HG02884 (cell line): Measurements from ENCODE around the gene SAGE1.
"Not testable (repeated sequence)": the region's sequence is repeated elsewhere in the genome, so short reads cannot be mapped to it uniquely, and the experiment has no call there.

ENCODE experiments used
- ATAC-seq: cut with Tn5 transposase; IDR thresholded peaks from one replicate; pipeline ENCODE4 v1.9.1; 2021; ENCODE audit warnings: mild to moderate bottlenecking, moderate library complexity; ENCODE audit not compliant: unreplicated experiment

The SAGE1 gene, protein sequence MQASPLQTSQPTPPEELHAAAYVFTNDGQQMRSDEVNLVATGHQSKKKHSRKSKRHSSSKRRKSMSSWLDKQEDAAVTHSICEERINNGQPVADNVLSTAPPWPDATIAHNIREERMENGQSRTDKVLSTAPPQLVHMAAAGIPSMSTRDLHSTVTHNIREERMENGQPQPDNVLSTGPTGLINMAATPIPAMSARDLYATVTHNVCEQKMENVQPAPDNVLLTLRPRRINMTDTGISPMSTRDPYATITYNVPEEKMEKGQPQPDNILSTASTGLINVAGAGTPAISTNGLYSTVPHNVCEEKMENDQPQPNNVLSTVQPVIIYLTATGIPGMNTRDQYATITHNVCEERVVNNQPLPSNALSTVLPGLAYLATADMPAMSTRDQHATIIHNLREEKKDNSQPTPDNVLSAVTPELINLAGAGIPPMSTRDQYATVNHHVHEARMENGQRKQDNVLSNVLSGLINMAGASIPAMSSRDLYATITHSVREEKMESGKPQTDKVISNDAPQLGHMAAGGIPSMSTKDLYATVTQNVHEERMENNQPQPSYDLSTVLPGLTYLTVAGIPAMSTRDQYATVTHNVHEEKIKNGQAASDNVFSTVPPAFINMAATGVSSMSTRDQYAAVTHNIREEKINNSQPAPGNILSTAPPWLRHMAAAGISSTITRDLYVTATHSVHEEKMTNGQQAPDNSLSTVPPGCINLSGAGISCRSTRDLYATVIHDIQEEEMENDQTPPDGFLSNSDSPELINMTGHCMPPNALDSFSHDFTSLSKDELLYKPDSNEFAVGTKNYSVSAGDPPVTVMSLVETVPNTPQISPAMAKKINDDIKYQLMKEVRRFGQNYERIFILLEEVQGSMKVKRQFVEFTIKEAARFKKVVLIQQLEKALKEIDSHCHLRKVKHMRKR

DNA sequence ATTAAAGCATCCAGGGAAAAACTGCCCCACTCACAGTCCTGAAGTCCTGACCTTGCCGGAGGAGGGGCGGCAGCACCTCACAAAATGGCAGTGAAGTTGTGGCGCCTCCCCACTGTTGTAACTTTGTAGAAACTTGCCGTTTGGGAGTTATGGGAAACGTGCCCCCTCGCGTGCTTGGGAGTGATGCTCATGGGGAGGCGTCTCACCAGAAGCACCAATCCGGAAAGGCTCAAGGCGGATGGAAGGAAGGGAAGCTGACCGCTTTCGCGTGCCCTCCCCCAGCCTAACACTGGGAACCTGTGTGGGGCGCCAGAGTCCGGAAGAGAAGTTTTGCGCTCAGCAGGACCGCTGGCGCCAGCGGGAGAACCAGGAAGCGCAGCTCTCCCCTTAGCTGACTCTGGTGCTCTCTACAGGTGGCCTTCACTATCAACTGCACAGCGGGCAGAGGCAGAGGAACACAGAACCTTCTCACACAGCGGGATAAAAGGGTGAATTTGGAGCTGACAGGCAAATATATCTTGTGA, at the start of gene SAGE1, which contains the start of gene CT45A10:
Gene SAGE1 (plus strand): TSS at position 423 of the 524 bp plus-strand sequence. CDS start 2,527 bp downstream, outside the sequence.
Gene CT45A10 (minus strand): TSS at position 151 of the 524 bp plus-strand sequence. CDS start 8,100 bp downstream, outside the sequence.
- no peak for ATAC-seq

DNA sequence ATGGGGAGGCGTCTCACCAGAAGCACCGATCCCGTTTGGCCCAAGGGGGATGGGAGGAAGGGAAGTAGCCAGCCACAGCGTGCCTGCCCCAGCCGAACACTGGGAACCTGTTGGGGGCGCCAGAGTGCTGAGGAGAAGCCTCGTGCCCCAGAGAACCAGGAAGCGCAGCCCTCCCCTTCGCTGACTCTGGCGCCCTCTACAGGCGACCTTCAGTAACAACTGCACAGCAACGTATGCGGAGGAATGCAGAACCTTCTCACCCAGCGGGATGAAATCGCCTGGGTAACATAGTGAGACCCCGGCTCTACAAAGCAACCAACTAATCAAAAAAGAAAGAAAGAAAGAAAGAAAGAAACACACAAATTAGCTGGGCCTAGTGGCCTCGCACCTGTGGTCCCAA, 39.1 kb upstream of the SAGE1 start, which contains the start of gene CT45A8:
Gene CT45A8 (minus strand): TSS at position 101 of the 400 bp plus-strand sequence. CDS start 3,755 bp downstream, outside the sequence.
- ATAC-seq = not testable (repeated sequence)

DNA sequence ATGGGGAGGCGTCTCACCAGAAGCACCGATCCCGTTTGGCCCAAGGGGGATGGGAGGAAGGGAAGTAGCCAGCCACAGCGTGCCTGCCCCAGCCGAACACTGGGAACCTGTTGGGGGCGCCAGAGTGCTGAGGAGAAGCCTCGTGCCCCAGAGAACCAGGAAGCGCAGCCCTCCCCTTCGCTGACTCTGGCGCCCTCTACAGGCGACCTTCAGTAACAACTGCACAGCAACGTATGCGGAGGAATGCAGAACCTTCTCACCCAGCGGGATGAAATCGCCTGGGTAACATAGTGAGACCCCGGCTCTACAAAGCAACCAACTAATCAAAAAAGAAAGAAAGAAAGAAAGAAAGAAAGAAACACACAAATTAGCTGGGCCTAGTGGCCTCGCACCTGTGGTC, 21.8 kb upstream of the SAGE1 start, which contains the start of gene CT45A9:
Gene CT45A9 (minus strand): TSS at position 101 of the 400 bp plus-strand sequence. CDS start 3,751 bp downstream, outside the sequence.
- ATAC-seq = not testable (repeated sequence)

DNA sequence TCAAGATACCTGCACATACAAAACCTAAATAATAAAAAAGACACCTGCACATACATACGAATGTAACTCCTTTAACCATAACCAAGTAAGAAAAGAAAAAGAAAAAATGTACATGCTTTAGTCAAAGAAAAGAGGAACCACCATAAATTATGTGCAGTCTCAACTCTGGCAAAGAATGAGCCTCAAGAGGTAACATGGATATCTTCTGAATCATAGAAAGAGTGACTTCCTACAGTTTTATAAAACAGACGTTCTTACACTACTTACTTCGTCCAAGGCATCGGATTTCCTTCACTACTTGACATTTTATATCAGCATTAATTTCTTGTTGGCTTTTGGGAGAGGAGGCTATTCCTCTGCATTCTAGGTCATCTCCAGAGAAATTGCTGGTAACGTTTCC, 10.8 kb upstream of the SAGE1 start:
- ATAC-seq = not testable (repeated sequence)

DNA sequence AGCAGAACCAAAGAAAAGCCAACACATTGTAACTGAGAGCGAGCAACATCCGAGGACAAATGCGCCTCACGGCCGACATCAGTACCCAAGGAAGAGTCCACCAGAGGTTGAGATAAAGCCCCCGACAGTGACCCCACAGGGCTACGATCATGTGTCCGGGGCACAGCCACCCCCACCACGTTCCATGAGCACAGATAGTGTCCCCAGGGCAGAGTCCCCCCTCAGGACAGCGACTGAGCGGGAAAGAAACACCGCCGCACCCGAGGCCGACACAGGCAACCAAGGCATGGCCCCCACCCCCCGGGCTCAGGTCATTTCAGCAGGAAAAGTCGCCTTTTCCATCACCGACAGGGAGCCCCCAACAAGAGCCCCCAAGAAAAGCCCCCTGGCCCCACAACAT, 5.3 kb upstream of the SAGE1 start:
- not testable (repeated sequence) for ATAC-seq

DNA sequence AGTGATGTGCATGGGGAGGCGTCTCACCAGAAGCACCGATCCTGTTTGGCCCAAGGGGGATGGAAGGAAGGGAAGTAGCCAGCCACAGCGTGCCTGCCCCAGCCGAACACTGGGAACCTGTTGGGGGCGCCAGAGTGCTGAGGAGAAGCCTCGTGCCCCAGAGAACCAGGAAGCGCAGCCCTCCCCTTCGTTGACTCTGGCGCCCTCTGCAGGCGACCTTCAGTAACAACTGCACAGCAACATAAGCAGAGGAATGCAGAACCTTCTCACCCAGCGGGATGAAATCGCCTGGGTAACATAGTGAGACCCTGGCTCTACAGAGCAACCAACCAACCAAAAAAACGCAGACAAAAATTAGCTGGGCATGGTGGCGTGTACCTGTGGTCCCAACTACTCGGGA, 4.5 kb upstream of the SAGE1 start:
- ATAC-seq = not testable (repeated sequence)

DNA sequence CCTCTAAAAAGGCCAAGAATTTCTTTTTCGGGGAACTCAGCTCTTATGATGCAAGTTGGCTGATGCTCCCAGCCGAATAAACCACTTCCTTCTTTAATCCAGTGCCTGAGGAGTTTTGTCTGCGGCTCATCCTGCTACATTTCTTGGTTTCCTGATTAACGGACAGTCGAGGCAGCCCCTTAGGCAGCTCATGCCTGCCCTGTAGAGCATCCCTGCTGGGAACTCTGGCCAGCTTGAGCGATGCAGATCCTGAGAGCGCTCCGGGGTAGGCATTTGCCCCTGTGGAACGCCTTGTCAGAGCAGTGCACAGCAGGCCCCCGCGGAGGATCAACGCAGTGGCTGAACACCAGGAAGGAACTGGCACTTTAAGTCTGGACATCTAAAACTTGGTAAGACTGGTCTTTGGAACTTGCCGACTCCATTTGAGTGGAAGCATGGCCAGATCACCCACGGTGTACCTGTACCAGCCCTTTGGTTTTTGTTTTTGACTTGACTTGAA, 3.4 kb upstream of the SAGE1 start:
- ATAC-seq = no peak

DNA sequence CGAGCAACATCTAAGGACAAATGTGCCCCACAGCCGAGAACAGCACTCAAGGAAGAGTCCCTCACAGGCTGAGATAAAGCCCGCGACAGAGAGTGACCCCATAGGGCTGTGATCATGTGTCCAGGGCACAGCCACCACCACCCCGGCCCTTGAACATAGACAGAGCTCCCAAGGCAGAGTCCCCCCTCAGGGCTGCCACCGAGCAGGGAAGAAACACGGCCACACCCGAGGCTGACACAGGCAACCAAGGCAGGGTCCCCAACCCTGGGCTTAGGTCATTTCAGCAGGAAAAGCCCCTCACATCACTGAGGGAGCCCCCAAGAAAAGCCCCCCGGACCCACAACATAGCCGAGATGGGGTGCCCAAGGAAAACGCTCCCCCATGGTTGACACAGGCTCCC, 735 bp upstream of the SAGE1 start:
- ATAC-seq = no peak

DNA sequence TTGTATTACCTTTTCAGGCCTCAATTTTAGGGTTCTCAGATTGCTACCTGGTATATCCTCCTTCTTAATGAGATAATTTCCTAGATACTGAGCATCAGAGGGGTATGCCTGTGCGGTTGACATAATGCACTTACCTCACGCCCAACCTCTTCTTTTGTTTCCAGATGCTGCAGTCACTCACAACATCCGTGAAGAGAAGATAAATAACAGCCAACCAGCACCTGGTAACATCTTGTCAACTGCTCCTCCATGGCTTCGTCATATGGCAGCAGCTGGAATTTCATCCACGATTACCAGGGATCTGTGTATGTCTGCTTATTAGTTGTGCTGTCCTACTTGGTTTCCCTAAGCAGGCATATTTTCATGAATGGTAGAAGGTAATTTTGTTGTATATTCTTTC, 16.7 kb downstream of the SAGE1 start:
- ATAC-seq = no peak

DNA sequence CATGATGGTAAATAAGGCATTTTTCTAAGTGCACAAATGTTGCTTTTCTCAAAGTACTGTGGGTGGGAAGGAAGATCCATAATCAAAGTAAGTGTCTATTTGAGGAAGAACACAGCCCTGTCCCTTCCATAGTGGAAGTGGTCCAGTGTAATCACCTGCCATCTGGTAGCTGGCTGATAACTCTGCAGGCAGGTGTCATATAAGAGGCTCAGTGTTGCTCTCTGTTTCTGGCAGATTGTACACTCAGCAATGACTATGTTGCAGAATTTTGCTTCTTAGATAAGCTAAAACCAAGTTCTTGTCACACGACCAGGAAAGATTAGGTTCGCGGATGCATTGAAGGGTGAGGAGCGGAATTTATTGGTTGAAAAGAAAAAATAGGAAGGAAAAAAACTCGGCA, 20.9 kb downstream of the SAGE1 start:
- no peak for ATAC-seq

DNA sequence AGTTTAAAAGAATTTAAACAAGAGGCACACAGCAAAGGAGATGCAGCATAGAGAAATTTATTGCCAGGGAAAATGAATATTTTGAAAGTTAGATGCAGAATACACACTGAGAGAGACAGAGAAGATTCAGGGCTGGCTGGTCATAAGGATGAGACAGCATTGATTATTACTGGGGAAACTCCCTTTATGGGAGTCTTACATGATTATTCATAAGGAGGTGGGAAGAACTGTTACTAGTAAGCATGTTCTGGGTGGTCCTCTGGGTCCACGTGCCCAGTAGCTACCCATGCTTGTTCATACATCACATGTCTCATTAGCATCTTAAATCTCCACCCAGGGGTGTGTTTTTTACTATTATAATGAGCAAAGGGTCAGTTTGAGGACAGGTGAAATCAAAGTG, 27.0 kb downstream of the SAGE1 start:
- ATAC-seq = not testable (repeated sequence)

DNA sequence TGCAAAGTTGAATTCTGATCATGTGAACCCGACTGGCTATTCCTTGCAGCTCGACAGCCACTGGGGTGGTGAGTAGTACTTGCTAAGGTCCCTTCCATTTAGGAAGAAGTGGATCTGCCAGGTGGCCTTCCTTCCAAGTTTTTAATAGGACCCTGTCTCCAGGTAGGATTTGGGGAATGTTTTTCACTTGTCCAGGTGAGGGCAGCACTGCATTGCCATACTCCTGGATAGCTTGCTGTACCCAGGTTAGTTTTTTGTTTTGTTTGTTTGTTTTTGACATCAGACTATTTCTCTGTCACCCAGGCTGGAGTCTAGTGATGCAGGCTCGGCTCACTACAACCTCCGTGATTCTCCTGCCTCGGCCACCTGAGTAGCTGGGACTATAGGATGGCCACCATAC, 29.8 kb downstream of the SAGE1 start:
- ATAC-seq = no peak

DNA sequence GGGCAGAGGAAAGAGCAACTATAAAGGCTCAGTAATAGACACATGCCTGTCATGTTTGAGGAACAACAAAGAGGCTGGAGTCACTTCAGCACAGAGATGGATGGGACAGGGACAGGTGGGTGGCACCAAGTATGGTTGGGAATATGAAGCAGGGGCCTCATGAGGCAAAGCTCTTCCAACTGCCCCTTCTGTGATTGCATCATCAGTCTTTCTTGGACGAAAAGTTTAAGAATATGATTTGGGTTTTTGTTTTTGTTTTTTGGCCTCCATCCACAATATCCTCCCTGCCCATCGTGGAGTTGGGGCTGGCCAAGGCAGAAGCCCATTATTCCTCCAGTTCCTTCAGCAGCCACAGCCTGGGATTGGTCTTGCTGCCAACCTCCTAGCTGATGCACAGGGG, 34.4 kb downstream of the SAGE1 start:
- ATAC-seq = no peak

DNA sequence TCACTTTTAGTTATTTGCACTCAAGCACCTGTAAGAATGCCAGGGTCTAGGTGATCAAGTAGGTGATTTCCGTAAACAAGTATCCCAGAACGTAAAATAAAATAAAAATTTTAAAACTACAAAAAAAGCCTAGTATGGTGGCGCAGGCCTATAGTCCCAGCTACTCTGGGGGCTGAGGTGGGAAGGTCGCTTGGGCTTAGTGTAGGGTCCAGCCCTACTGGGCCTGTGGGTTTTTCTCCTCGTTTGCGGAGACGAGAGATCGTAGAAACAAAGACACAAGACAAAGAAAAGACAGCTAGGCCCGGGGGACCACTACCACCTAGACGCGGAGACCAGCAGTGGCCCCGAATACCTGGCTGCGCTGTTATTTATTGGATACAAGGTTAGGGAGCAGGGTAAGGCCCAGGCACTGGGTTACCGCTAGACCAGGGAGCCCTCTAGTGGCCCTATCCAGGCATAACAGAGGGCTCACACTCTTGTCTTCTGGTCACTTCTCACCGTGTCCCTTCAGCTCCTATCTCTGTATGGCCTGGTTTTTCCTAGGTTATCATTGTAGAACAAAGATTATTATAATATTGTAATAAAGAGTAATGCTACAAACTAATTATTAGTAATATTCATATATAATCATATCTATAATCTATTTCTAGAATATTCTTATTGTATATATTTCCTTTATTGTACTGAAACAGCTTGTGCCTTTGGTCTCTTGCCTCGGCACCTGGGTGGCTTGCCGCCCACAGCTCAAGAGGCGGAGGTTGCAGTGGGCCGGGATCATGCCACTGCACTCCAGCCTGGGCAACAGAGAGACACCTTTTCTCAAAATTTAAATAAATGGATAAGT, 38.4 kb downstream of the SAGE1 start:
- ATAC-seq = no peak

DNA sequence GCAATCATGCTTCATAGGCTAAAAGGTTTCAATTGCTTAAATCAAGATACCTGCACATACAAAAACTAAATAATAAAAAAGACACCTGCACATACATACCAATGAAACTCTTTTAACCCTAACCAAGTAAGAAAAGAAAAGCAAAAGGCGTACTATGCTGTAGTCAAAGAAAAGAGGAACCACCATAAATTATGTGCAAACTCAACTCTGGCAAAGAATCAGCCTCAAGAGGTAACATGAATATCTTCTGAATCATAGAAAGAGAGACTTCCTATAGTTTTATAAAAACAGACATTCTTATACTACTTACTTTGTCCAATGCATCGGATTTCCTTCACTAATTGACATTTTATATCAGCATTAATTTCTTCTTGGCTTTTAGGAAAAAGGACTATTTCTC, 51.0 kb downstream of the SAGE1 start:
- ATAC-seq = no peak

DNA sequence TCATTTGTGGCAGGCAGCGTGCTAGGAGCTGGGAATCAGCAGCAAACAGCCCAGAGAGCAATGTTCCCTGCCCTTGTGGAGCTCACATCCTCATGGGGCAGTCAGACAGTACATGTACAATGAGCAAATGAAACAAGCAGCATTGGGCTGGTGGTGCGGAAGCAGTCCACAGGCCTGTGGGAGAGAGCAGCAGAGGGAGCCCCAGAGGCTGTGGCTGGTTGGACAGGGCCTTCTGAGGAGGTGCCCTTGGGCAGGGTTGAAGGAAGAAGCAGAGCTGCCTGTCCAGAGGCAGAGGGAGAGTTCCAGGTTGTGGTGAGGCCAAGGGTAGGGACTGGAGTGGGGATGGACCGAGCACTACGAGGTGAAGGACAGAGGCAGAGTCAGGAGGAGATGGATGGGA, 57.8 kb downstream of the SAGE1 start:
- no peak for ATAC-seq
